GM23338 (cell line): ENCODE results near the gene LMBR1L. TPM values are rescaled to one million over a fixed set of nuclear protein-coding genes. Genes with fewer than 3 reads are reported as not detected.

ENCODE experiments used
- ATAC-seq: fragments of 200-7000 bp; cut with Tn5 transposase; 3 replicates; pipeline ENCODE4 v1.9.1; 2020
- DNase-seq: peaks from one replicate; pipeline ENCODE4 v3.0.0-alpha.2; 2015; ENCODE audit warnings: low spot score
- H2AFZ ChIP-seq: fragments of 200-600 bp; sonication (generic); 2 replicates; pipeline ENCODE4 v1.8.0; 2016; ENCODE audit warnings: antibody characterized with exemption, mild to moderate bottlenecking, moderate library complexity
- H3F3A ChIP-seq: fragments of 200-600 bp; sonication (generic); replicated peaks from 2 replicates; pipeline ENCODE4 v1.8.0; 2017; ENCODE audit warnings: antibody characterized with exemption, mixed run types, low read depth
- H3K27ac ChIP-seq: fragments of 200-600 bp; sonication (generic); 2 replicates; pipeline ENCODE4 v1.6.1; 2016; ENCODE audit warnings: low read depth
- H3K27me3 ChIP-seq: fragments of 200-600 bp; sonication (generic); 2 replicates; pipeline ENCODE4 v1.8.0; 2016; ENCODE audit warnings: mild to moderate bottlenecking, mixed run types, moderate library complexity; ENCODE audit not compliant: insufficient read depth
- H3K36me3 ChIP-seq: fragments of 200-600 bp; sonication (generic); 2 replicates; pipeline ENCODE4 v1.8.0; 2016; ENCODE audit warnings: mild to moderate bottlenecking; ENCODE audit not compliant: insufficient read depth
- H3K4me1 ChIP-seq: fragments of 200-600 bp; sonication (generic); 2 replicates; pipeline ENCODE4 v1.8.0; 2016; ENCODE audit warnings: mild to moderate bottlenecking, moderate library complexity; ENCODE audit not compliant: insufficient read depth
- H3K4me2 ChIP-seq: fragments of 200-600 bp; sonication (generic); 2 replicates; pipeline ENCODE4 v1.7.1; 2017; ENCODE audit warnings: mixed run types
- H3K4me3 ChIP-seq: fragments of 200-600 bp; sonication (generic); 2 replicates; pipeline ENCODE4 v1.6.1; 2016; ENCODE audit warnings: mixed run types
- H3K79me2 ChIP-seq: fragments of 200-600 bp; sonication (generic); replicated peaks from 2 replicates; pipeline ENCODE4 v1.8.0; 2017; ENCODE audit warnings: mild to moderate bottlenecking; ENCODE audit not compliant: insufficient read depth
- H3K9me2 ChIP-seq: fragments of 200-600 bp; sonication (generic); 2 replicates; pipeline ENCODE4 v1.8.0; 2017; ENCODE audit not compliant: insufficient read depth
- H4K20me1 ChIP-seq: fragments of 200-600 bp; sonication (generic); replicated peaks from 2 replicates; pipeline ENCODE4 v1.8.0; 2017; ENCODE audit warnings: mild to moderate bottlenecking; ENCODE audit not compliant: insufficient read depth
- H3K27ac Mint-ChIP-seq: 2 replicates; pipeline ENCODE4 v1.8.0; 2020; ENCODE audit warnings: inconsistent platforms, mild to moderate bottlenecking, moderate library complexity, mixed read lengths
- H3K27me3 Mint-ChIP-seq: 3 replicates; pipeline ENCODE4 v1.8.0; 2022; ENCODE audit warnings: low read depth, mild to moderate bottlenecking, moderate library complexity, mixed read lengths, inconsistent platforms; ENCODE audit not compliant: insufficient read depth, poor library complexity
- H3K36me3 Mint-ChIP-seq: 3 replicates; pipeline ENCODE4 v1.8.0; 2021; ENCODE audit warnings: low read depth, mild to moderate bottlenecking, inconsistent platforms, moderate library complexity, mixed read lengths
- H3K4me1 Mint-ChIP-seq: 3 replicates; pipeline ENCODE4 v1.8.0; 2020; ENCODE audit warnings: mild to moderate bottlenecking, inconsistent platforms, mixed read lengths
- H3K4me3 Mint-ChIP-seq: 3 replicates; pipeline ENCODE4 v1.8.0; 2021; ENCODE audit warnings: moderate library complexity, mild to moderate bottlenecking, inconsistent platforms, mixed read lengths
- H3K9me3 Mint-ChIP-seq: 3 replicates; pipeline ENCODE4 v1.8.0; 2020; ENCODE audit warnings: moderate library complexity, mild to moderate bottlenecking, inconsistent platforms, mixed read lengths
- EZH2 ChIP-seq: fragments of 200-600 bp; sonication (generic); IDR thresholded peaks from one replicate; pipeline ENCODE4 v1.8.0; 2017; ENCODE audit warnings: antibody characterized with exemption, mild to moderate bottlenecking, low read depth; ENCODE audit not compliant: unreplicated experiment
- ZNF114 ChIP-seq: fragments of 250-450 bp; sonication (Bioruptor Pico); IDR thresholded peaks from 2 replicates; pipeline ENCODE4 v1.5.0; 2020; ENCODE audit warnings: mild to moderate bottlenecking, moderate library complexity
- ZNF331 ChIP-seq: fragments of 250-450 bp; sonication (Bioruptor Pico); IDR thresholded peaks from 2 replicates; pipeline ENCODE4 v1.5.0; 2020; ENCODE audit warnings: low read depth, mild to moderate bottlenecking, moderate library complexity
- polyA plus RNA-seq: library from polyadenylated mRNA; unstranded; fragments of >200 nt; fragmentation: Nextera tagmentation; extraction: Ambion mirVana; gene quantifications from 2 replicates; pipeline ENCODE4 v1.2.1, GENCODE V29; 2016
- total RNA-seq: library from RNA; depleted of rRNA; stranded (reverse); fragments of >200 nt; shearing (Covaris generic); gene quantifications from 2 replicates; pipeline ENCODE4 v1.2.3, GENCODE V29; 2014
- TF ChIP-seq, protein P1 (sequence below): fragments of 250-450 bp; sonication (Bioruptor Pico); IDR thresholded peaks from 2 replicates; pipeline ENCODE4 v1.5.0; 2020; ENCODE audit warnings: mild to moderate bottlenecking, moderate library complexity
- TF ChIP-seq, protein P2 (sequence below): IDR thresholded peaks from one replicate; pipeline ENCODE4 v1.6.1; 2018; ENCODE audit warnings: antibody characterized with exemption; ENCODE audit not compliant: unreplicated experiment

Gene LMBR1L
- total and polyA plus RNA-seq, 2 experiments from 2014 or later: 19.8 to 57.0 TPM

DNA sequence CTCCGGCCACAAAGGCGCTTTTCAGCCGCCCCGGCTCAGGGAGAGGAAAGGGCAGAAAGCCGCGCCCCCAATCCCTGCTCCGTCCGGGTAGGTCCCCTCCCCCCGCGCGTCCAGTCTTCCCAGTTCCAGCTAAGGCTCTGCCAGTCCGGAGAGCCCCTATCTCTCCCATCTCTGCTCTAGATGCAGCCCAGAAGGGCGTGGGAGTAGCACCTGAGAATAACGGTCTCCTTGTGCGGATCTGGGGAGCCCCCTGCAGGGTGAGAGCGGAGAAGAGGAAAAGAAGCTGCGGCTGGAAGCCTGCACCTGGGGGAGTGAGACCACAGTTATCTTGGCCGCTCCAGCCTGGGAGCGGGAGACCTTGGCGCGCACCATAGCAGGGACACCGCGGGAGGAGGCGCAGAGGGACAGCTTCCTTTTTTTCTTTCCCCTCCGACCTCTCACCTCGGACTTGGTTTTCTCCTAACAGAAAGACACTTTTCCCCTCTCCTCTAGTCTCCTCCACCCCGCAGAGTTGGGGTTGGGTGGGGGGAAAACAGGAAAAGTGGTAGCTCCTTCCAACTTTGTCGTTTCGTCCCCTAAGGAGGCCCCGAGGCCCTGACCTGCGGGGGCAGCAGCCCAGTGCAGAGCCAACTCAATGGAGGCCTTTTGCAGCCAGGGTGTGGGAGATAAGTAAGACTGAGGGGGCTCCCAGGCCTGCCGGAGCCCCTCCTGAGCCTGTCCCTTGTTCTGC lies 18.4 kb downstream of the LMBR1L start (continued):
- TF ChIP-seq, protein P1, sequence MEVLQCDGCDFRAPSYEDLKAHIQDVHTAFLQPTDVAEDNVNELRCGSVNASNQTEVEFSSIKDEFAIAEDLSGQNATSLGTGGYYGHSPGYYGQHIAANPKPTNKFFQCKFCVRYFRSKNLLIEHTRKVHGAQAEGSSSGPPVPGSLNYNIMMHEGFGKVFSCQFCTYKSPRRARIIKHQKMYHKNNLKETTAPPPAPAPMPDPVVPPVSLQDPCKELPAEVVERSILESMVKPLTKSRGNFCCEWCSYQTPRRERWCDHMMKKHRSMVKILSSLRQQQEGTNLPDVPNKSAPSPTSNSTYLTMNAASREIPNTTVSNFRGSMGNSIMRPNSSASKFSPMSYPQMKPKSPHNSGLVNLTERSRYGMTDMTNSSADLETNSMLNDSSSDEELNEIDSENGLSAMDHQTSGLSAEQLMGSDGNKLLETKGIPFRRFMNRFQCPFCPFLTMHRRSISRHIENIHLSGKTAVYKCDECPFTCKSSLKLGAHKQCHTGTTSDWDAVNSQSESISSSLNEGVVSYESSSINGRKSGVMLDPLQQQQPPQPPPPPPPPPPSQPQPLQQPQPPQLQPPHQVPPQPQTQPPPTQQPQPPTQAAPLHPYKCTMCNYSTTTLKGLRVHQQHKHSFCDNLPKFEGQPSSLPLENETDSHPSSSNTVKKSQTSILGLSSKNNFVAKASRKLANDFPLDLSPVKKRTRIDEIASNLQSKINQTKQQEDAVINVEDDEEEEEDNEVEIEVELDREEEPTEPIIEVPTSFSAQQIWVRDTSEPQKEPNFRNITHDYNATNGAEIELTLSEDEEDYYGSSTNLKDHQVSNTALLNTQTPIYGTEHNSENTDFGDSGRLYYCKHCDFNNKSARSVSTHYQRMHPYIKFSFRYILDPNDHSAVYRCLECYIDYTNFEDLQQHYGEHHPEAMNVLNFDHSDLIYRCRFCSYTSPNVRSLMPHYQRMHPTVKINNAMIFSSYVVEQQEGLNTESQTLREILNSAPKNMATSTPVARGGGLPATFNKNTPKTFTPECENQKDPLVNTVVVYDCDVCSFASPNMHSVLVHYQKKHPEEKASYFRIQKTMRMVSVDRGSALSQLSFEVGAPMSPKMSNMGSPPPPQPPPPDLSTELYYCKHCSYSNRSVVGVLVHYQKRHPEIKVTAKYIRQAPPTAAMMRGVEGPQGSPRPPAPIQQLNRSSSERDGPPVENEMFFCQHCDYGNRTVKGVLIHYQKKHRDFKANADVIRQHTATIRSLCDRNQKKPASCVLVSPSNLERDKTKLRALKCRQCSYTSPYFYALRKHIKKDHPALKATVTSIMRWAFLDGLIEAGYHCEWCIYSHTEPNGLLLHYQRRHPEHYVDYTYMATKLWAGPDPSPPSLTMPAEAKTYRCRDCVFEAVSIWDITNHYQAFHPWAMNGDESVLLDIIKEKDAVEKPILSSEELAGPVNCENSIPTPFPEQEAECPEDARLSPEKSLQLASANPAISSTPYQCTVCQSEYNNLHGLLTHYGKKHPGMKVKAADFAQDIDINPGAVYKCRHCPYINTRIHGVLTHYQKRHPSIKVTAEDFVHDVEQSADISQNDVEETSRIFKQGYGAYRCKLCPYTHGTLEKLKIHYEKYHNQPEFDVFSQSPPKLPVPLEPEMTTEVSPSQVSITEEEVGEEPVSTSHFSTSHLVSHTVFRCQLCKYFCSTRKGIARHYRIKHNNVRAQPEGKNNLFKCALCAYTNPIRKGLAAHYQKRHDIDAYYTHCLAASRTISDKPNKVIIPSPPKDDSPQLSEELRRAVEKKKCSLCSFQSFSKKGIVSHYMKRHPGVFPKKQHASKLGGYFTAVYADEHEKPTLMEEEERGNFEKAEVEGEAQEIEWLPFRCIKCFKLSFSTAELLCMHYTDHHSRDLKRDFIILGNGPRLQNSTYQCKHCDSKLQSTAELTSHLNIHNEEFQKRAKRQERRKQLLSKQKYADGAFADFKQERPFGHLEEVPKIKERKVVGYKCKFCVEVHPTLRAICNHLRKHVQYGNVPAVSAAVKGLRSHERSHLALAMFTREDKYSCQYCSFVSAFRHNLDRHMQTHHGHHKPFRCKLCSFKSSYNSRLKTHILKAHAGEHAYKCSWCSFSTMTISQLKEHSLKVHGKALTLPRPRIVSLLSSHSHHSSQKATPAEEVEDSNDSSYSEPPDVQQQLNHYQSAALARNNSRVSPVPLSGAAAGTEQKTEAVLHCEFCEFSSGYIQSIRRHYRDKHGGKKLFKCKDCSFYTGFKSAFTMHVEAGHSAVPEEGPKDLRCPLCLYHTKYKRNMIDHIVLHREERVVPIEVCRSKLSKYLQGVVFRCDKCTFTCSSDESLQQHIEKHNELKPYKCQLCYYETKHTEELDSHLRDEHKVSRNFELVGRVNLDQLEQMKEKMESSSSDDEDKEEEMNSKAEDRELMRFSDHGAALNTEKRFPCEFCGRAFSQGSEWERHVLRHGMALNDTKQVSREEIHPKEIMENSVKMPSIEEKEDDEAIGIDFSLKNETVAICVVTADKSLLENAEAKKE (CRISPR knock-in tag): no peak
- TF ChIP-seq, protein P2, sequence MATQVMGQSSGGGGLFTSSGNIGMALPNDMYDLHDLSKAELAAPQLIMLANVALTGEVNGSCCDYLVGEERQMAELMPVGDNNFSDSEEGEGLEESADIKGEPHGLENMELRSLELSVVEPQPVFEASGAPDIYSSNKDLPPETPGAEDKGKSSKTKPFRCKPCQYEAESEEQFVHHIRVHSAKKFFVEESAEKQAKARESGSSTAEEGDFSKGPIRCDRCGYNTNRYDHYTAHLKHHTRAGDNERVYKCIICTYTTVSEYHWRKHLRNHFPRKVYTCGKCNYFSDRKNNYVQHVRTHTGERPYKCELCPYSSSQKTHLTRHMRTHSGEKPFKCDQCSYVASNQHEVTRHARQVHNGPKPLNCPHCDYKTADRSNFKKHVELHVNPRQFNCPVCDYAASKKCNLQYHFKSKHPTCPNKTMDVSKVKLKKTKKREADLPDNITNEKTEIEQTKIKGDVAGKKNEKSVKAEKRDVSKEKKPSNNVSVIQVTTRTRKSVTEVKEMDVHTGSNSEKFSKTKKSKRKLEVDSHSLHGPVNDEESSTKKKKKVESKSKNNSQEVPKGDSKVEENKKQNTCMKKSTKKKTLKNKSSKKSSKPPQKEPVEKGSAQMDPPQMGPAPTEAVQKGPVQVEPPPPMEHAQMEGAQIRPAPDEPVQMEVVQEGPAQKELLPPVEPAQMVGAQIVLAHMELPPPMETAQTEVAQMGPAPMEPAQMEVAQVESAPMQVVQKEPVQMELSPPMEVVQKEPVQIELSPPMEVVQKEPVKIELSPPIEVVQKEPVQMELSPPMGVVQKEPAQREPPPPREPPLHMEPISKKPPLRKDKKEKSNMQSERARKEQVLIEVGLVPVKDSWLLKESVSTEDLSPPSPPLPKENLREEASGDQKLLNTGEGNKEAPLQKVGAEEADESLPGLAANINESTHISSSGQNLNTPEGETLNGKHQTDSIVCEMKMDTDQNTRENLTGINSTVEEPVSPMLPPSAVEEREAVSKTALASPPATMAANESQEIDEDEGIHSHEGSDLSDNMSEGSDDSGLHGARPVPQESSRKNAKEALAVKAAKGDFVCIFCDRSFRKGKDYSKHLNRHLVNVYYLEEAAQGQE: no peak
- no peak for TF ChIP-seq ZNF114 (CRISPR knock-in tag)
- no peak for TF ChIP-seq ZNF331 (CRISPR knock-in tag)

DNA sequence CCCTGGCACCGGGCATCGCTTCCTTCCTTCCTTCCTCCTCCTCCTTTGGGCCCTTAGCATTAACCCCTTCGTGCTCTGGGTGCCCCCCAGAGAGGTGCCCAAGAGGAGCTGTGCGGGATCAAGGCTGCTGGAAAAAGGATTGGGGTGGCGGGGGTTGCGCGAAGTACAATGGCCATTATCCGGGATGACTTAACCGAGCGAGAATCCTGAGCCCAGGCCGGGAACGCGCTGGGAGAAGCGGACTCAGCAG lies 18.9 kb downstream of the LMBR1L start:
- Histone ChIP-seq H2AFZ (peak overlapping the region; percentile 72; the same call in 1 of the 2 replicates), H3K4me2 (peak overlapping the region; percentile 88)
- H3K27me3 Mint-ChIP-seq: peaks cover 87% of the 10 kb centered on the region

More for the DNA sequence above, 18.9 kb downstream of the LMBR1L start:
- H3K4me3 ChIP-seq: peak overlapping the region; percentile 53
- Mint-ChIP-seq H3K4me3 (peak overlapping the region; percentile 68), H3K27ac (no peak overlapping the region), H3K9me3 (no peaks in the 10 kb centered on the region), H3K36me3 (no peaks in the 10 kb centered on the region; the same call in 2 of the 3 replicates), H3K4me1 (peaks cover 53% of the 10 kb centered on the region)
- no peaks in the 10 kb centered on the region for H3K79me2 ChIP-seq
- peaks cover 14% of the 10 kb centered on the region for H4K20me1 ChIP-seq
- H3K36me3 ChIP-seq: no peaks in the 10 kb centered on the region
- H3K9me2 ChIP-seq: no peaks in the 10 kb centered on the region
- TF ChIP-seq EZH2: peak; percentile 40
- TF ChIP-seq, protein P2: no peak
- DNase-seq: no peak
- H3K27ac ChIP-seq: no peak overlapping the region
- no peak for ATAC-seq
- peaks cover 16% of the 10 kb centered on the region; the same call in 1 of the 2 replicates for H3F3A ChIP-seq
- peaks cover 97% of the 10 kb centered on the region for H3K27me3 ChIP-seq
- peaks cover 51% of the 10 kb centered on the region for H3K4me1 ChIP-seq
